CD14-positive monocyte (primary cell): ENCODE measurements around the gene PLXNA1. TPM values are rescaled to one million over a fixed set of nuclear protein-coding genes. Genes with fewer than 3 reads are reported as not detected.

ENCODE experiments used
- DNase-seq, 3 donors: peaks; one replicate each; pipeline ENCODE4 v3.0.0-alpha.2; 2011 to 2022
- H2AFZ ChIP-seq: 2 replicates; pipeline ENCODE4 v1.6.0; 2012; ENCODE audit warnings: mild to moderate bottlenecking, low read depth, low read length, inconsistent platforms; ENCODE audit not compliant: insufficient read depth, poor library complexity, severe bottlenecking
- H3K27ac ChIP-seq, 2 donors: 1 replicate in 1 of 2; 2 replicates in 1 of 2; pipeline ENCODE4 v1.5.1; 2012 to 2013; ENCODE audit warnings: low read length in 2 of 2, control low read depth in 1 of 2, inconsistent platforms in 1 of 2, low read depth in 1 of 2, mild to moderate bottlenecking in 1 of 2
- H3K27me3 ChIP-seq, 2 donors: one replicate each; pipeline versions ENCODE4 v1.6.0 to v1.6.1; 2011 to 2013; ENCODE audit warnings: low read length in 2 of 2; ENCODE audit not compliant: control insufficient read depth in 2 of 2, insufficient read depth in 2 of 2
- H3K36me3 ChIP-seq, 2 donors: replicated peaks in 1 of 2; 1 replicate in 1 of 2; 2 replicates in 1 of 2; pipeline versions ENCODE4 v1.5.1 to v1.6.1; 2012 to 2013; ENCODE audit warnings: low read length in 2 of 2, control low read depth in 1 of 2, inconsistent platforms in 1 of 2, mild to moderate bottlenecking in 1 of 2; ENCODE audit not compliant: insufficient read depth in 2 of 2, control insufficient read depth in 1 of 2
- H3K4me1 ChIP-seq, 2 donors: 1 replicate in 1 of 2; 2 replicates in 1 of 2; pipeline versions ENCODE4 v1.5.1 to v1.6.1; 2012 to 2013; ENCODE audit warnings: low read length in 2 of 2, control low read depth in 1 of 2, inconsistent platforms in 1 of 2, mild to moderate bottlenecking in 1 of 2, moderate library complexity in 1 of 2; ENCODE audit not compliant: insufficient read depth in 2 of 2, control insufficient read depth in 1 of 2
- H3K4me2 ChIP-seq: replicated peaks from 2 replicates; pipeline ENCODE3; 2012; ENCODE audit warnings: low read length, moderate library complexity, mild to moderate bottlenecking; ENCODE audit not compliant: poor library complexity, severe bottlenecking; ENCODE audit errors: extremely low read depth
- H3K4me3 ChIP-seq, 3 experiments: fragments of 200-600 bp in 1 of 3; sonication (generic) in 1 of 3; replicated peaks in 1 of 3; 1 replicate in 2 of 3; 2 replicates in 1 of 3; pipeline ENCODE4 v1.5.1; 2011 to 2013; ENCODE audit warnings: low read length in 3 of 3, mild to moderate bottlenecking in 3 of 3, control low read depth in 2 of 3, low read depth in 2 of 3, inconsistent platforms in 1 of 3, moderate library complexity in 1 of 3
- H3K79me2 ChIP-seq: 2 replicates; pipeline ENCODE4 v1.6.0; 2012; ENCODE audit warnings: mild to moderate bottlenecking, control low read depth, inconsistent platforms, low read length, moderate library complexity; ENCODE audit not compliant: insufficient read depth
- H3K9ac ChIP-seq: 2 replicates; pipeline ENCODE4 v1.6.0; 2017; ENCODE audit warnings: low read length, mild to moderate bottlenecking; ENCODE audit not compliant: insufficient read depth, poor library complexity, severe bottlenecking
- H3K9me3 ChIP-seq, 2 donors: replicated peaks in 1 of 2; 1 replicate in 1 of 2; 2 replicates in 1 of 2; pipeline versions ENCODE4 v1.5.1 to v1.6.1; 2012 to 2013; ENCODE audit warnings: low read length in 2 of 2, control low read depth in 1 of 2; ENCODE audit not compliant: control insufficient read depth in 1 of 2, insufficient read depth in 1 of 2
- H4K20me1 ChIP-seq: 2 replicates; pipeline ENCODE4 v1.6.0; 2012; ENCODE audit warnings: mild to moderate bottlenecking, low read length, control low read depth, moderate library complexity; ENCODE audit not compliant: insufficient read depth
- H3K27ac Mint-ChIP-seq, 7 donors: one replicate each; pipeline ENCODE4 v1.8.0; 2020; ENCODE audit warnings: mild to moderate bottlenecking in 7 of 7, mixed read lengths in 7 of 7, moderate library complexity in 6 of 7, inconsistent platforms in 2 of 7
- H3K27me3 Mint-ChIP-seq, 3 donors: one replicate each; pipeline ENCODE4 v1.8.0; 2021 to 2022; ENCODE audit warnings: low read depth in 3 of 3, mild to moderate bottlenecking in 3 of 3, mixed read lengths in 3 of 3, moderate library complexity in 3 of 3, inconsistent platforms in 1 of 3
- H3K36me3 Mint-ChIP-seq, 2 donors: one replicate each; pipeline ENCODE4 v1.8.0; 2020; ENCODE audit warnings: mixed read lengths in 2 of 2, inconsistent platforms in 1 of 2, mild to moderate bottlenecking in 1 of 2
- H3K4me1 Mint-ChIP-seq: one replicate; pipeline ENCODE4 v1.8.0; 2020; ENCODE audit warnings: mild to moderate bottlenecking, mixed read lengths
- H3K4me3 Mint-ChIP-seq, 2 donors: one replicate each; pipeline ENCODE4 v1.8.0; 2020; ENCODE audit warnings: mild to moderate bottlenecking in 2 of 2, mixed read lengths in 2 of 2, moderate library complexity in 1 of 2
- H3K9me3 Mint-ChIP-seq, 7 donors: one replicate each; pipeline ENCODE4 v1.8.0; 2020 to 2022; ENCODE audit warnings: mixed read lengths in 7 of 7, mild to moderate bottlenecking in 6 of 7, moderate library complexity in 6 of 7, inconsistent platforms in 2 of 7
- WGBS: methylation state at CpG from one replicate; pipeline ENCODE4 v1.1.5; 2013; ENCODE audit warnings: missing lambda C conversion rate; ENCODE audit not compliant: insufficient coverage; 5-methylcytosine and 5-hydroxymethylcytosine counted together
- intact Hi-C, 2 donors: fragments of 100-400 bp; cut with micrococcal nuclease; formaldehyde crosslinking; loops; one replicate each; pipeline versions ENCODE4 v1.15.0 to v1.15.1; 2023
- polyA plus RNA-seq, 3 donors: library from polyadenylated mRNA; depleted of rRNA in 1 of 3; unstranded in 2 of 3; stranded (reverse) in 1 of 3; fragments of 300-500 nt in 2 of 3; fragments of >200 nt in 1 of 3; fragmentation: Illumina TruSeq in 2 of 3; gene quantifications; 1 replicate in 2 of 3; 2 replicates in 1 of 3; pipeline ENCODE4 v1.2.3, GENCODE V29; 2012 to 2021
- TF ChIP-seq, protein P1 (sequence below): fragments of 200-600 bp; IDR thresholded peaks from one replicate; pipeline ENCODE4 v1.8.0; 2022; ENCODE audit warnings: antibody characterized with exemption, mild to moderate bottlenecking

The PLXNA1 gene
- polyA plus RNA-seq, 3 donors = 2.7 TPM; not detected in 2

- intact Hi-C loops = no loop called here
- Mint-ChIP-seq H3K27me3 (peaks cover 0 to 2% (median 0%) of the 10 kb centered on the region in 3 donors), H3K9me3 (peaks cover 0 to 2% (median 0%) of the 10 kb centered on the region in 7 donors)
Observed at GRCh38 chr3:127032296-127032990, 49.5 kb downstream of the PLXNA1 start.

More at GRCh38 chr3:127032296-127032990, 49.5 kb downstream of the PLXNA1 start:
- H3K27me3 ChIP-seq = no peaks in the 10 kb centered on the region
- no peaks in the 10 kb centered on the region for H3K9me3 ChIP-seq
- Mint-ChIP-seq H3K4me3 (no peak overlapping the region), H3K36me3 (no peaks in the 10 kb centered on the region), H3K27ac (no peak overlapping the region), H3K4me1 (no peaks in the 10 kb centered on the region)
- H3K4me3 ChIP-seq = no peak overlapping the region
- TF ChIP-seq, protein P1, sequence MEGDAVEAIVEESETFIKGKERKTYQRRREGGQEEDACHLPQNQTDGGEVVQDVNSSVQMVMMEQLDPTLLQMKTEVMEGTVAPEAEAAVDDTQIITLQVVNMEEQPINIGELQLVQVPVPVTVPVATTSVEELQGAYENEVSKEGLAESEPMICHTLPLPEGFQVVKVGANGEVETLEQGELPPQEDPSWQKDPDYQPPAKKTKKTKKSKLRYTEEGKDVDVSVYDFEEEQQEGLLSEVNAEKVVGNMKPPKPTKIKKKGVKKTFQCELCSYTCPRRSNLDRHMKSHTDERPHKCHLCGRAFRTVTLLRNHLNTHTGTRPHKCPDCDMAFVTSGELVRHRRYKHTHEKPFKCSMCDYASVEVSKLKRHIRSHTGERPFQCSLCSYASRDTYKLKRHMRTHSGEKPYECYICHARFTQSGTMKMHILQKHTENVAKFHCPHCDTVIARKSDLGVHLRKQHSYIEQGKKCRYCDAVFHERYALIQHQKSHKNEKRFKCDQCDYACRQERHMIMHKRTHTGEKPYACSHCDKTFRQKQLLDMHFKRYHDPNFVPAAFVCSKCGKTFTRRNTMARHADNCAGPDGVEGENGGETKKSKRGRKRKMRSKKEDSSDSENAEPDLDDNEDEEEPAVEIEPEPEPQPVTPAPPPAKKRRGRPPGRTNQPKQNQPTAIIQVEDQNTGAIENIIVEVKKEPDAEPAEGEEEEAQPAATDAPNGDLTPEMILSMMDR = no peak
- no peaks in the 10 kb centered on the region for H4K20me1 ChIP-seq
- H3K79me2 ChIP-seq = no peaks in the 10 kb centered on the region
- no peak overlapping the region for H3K4me2 ChIP-seq
- over 99% methylated on average over 8 of the region's 21 CpGs for WGBS
- H3K27ac ChIP-seq = no peak overlapping the region
- no peak overlapping the region for H2AFZ ChIP-seq
- DNase-seq = no peak
- H3K9ac ChIP-seq = no peak overlapping the region
- H3K4me1 ChIP-seq = no peaks in the 10 kb centered on the region
- H3K36me3 ChIP-seq = no peaks in the 10 kb centered on the region

Other genes with a start within 250 kb of the PLXNA1 start
- gene PRR23E, start 210.0 kb downstream of the PLXNA1 start, polyA plus RNA-seq = not detected